GM12878 (cell line): ENCODE data around the gene HORMAD2. TPM values are rescaled to one million over a fixed set of nuclear protein-coding genes. Genes with fewer than 3 reads are reported as not detected.
A peak's percentile ranks its signal among the peaks of the same experiment; 100 is the strongest.

Experiments
- ATAC-seq: fragments of 200-7000 bp; cut with Tn5 transposase; 3 replicates; pipeline ENCODE4 v1.9.1; 2020; ENCODE audit warnings: mild to moderate bottlenecking, moderate library complexity
- BruUV-seq: library from RNA; stranded (reverse); fragments of 400-500 nt; replicated peaks from 2 replicates; lab custom pipeline; 2021; lab: Mats Ljungman, UMichigan
- CTCF ChIA-PET: fragments of 300-600 bp; sonication (Branson Sonifier 250); formaldehyde crosslinking; extraction: SDS; loops from one replicate; lab custom pipeline; 2021; ENCODE audit warnings: inconsistent platforms; lab: Yijun Ruan, JAX
- POLR2A ChIA-PET: fragments of 350-600 bp; formaldehyde crosslinking; extraction: SDS; loops from one replicate; lab custom pipeline; 2021; ENCODE audit warnings: inconsistent platforms; lab: Charles Lee
- RAD21 ChIA-PET: fragments of 300-600 bp; sonication (Branson Sonifier 250); formaldehyde crosslinking; loops from one replicate; lab custom pipeline; 2023; ENCODE audit warnings: antibody characterized with exemption; ENCODE audit not compliant: unreplicated experiment; lab: Charles Lee
- SMC1A ChIA-PET: fragments of 300-600 bp; sonication (Branson Sonifier 250); formaldehyde crosslinking; loops from one replicate; lab custom pipeline; 2023; ENCODE audit not compliant: unreplicated experiment, uncharacterized antibody; lab: Charles Lee
- DNase-seq: peaks from one replicate; pipeline ENCODE4 v3.0.0-alpha.2; 2011; ENCODE audit warnings: low read depth, low spot score
- FAIRE-seq: peaks from 3 replicates; lab custom pipeline; 2011; peaks lifted over from hg19 to GRCh38; lab: Jason Lieb, UNC
- H2AFZ ChIP-seq: 2 replicates; pipeline ENCODE4 v1.6.0; 2011; ENCODE audit warnings: low read depth, low read length, control low read depth; ENCODE audit not compliant: control insufficient read depth
- H3K27ac ChIP-seq: 2 replicates; pipeline ENCODE4 v1.5.1; 2011; ENCODE audit warnings: control low read depth; ENCODE audit not compliant: control insufficient read depth, insufficient read depth
- H3K27me3 ChIP-seq, 2 experiments: replicated peaks in 1 of 2; 2 replicates each; pipeline versions ENCODE4 v1.6.0 to v1.6.1; 2011; ENCODE audit warnings: low read length in 1 of 2; ENCODE audit not compliant: control insufficient read depth in 2 of 2, insufficient read depth in 2 of 2
- H3K36me3 ChIP-seq, 2 experiments: 2 replicates each; pipeline ENCODE4 v1.5.1; 2011; ENCODE audit warnings: low read length in 1 of 2; ENCODE audit not compliant: control insufficient read depth in 2 of 2, insufficient read depth in 2 of 2
- H3K4me1 ChIP-seq: 2 replicates; pipeline ENCODE4 v1.6.1; 2011; ENCODE audit warnings: mild to moderate bottlenecking, low read length, moderate library complexity, mixed read lengths; ENCODE audit not compliant: control insufficient read depth, insufficient read depth
- H3K4me2 ChIP-seq: 2 replicates; pipeline ENCODE4 v1.6.0; 2011; ENCODE audit warnings: control low read depth; ENCODE audit not compliant: control insufficient read depth, insufficient read depth
- H3K4me3 ChIP-seq: fragments of 200-600 bp; sonication (generic); 2 replicates; pipeline ENCODE4 v1.5.1; 2016
- H3K79me2 ChIP-seq: 2 replicates; pipeline ENCODE4 v1.6.0; 2011; ENCODE audit warnings: low read length; ENCODE audit not compliant: control insufficient read depth, insufficient read depth
- H3K9ac ChIP-seq: 2 replicates; pipeline ENCODE4 v1.8.0; 2011; ENCODE audit warnings: low read length, control low read depth, mixed read lengths; ENCODE audit not compliant: control insufficient read depth, insufficient read depth
- H3K9me3 ChIP-seq: replicated peaks from 3 replicates; pipeline ENCODE4 v1.5.1; 2011; ENCODE audit warnings: mild to moderate bottlenecking, low read length; ENCODE audit not compliant: control insufficient read depth, insufficient read depth
- H4K20me1 ChIP-seq: 2 replicates; pipeline ENCODE4 v1.6.0; 2011; ENCODE audit not compliant: control insufficient read depth, insufficient read depth
- YBX1 ChIP-seq: fragments of 450-650 bp; IDR thresholded peaks from 2 replicates; pipeline ENCODE4 v1.6.1; 2016; ENCODE audit warnings: antibody characterized with exemption
- ZNF592 ChIP-seq: fragments of 450-650 bp; IDR thresholded peaks from 2 replicates; pipeline ENCODE4 v1.6.1; 2017; ENCODE audit warnings: mild to moderate bottlenecking, moderate library complexity
- in situ Hi-C: fragments of 300-500 bp; cut with MboI; formaldehyde crosslinking; loops from 9 replicates; pipeline ENCODE4 v1.14.3; 2018; ENCODE audit warnings: mixed read lengths
- intact Hi-C: fragments of 100-400 bp; cut with micrococcal nuclease; formaldehyde crosslinking; loops from one replicate; pipeline ENCODE4 v1.14.2; 2022; ENCODE audit not compliant: unreplicated experiment
- polyA plus RNA-seq, 11 experiments: library from polyadenylated mRNA; depleted of rRNA in 4 of 11; unstranded in 6 of 11; stranded (reverse) in 5 of 11; fragments of >200 nt; fragmentation: Nextera tagmentation in 4 of 11; fragmentation: Illumina TruSeq in 1 of 11; extraction: Ambion mirVana in 4 of 11; extraction: Trizol in 1 of 11; gene quantifications; 1 replicate in 1 of 11; 2 replicates in 10 of 11; pipeline versions ENCODE4 v1.2.1 to v1.2.3, GENCODE V29; 2011 to 2016; ENCODE audit warnings: inconsistent platforms in 2 of 11, missing spikeins in 2 of 11, low read depth in 1 of 11
- total RNA-seq, 4 experiments: library from RNA; depleted of rRNA in 3 of 4; stranded (reverse); fragments of >200 nt in 3 of 4; fragmentation: Illumina TruSeq in 1 of 4; extraction: Trizol in 1 of 4; gene quantifications; 2 replicates each; pipeline versions ENCODE4 v1.2.1 to v1.2.3, GENCODE V29; 2013 to 2021

Gene HORMAD2
- total and polyA plus RNA-seq, 10 of the 15 experiments (the other 5 are each of a cell fraction or from before 2014, with no cell fraction given): 0.07 to 0.13 TPM; not detected in 8

GRCh38 chr22:30219668-30220278, 139.5 kb downstream of the HORMAD2 start:
- no peak overlapping the region for H3K9ac ChIP-seq
- peaks cover 25% of the 10 kb centered on the region for H3K4me1 ChIP-seq
- RAD21 ChIA-PET: no interaction called here

More at GRCh38 chr22:30219668-30220278, 139.5 kb downstream of the HORMAD2 start:
- FAIRE-seq: no peak
- Histone ChIP-seq H2AFZ (no peak overlapping the region), H3K4me2 (no peak overlapping the region), H3K4me3 (no peak overlapping the region), H3K9me3 (no peaks in the 10 kb centered on the region), H3K27ac (no peak overlapping the region), H3K36me3 (no peaks in the 10 kb centered on the region), H4K20me1 (no peaks in the 10 kb centered on the region), H3K27me3 (no peaks in the 10 kb centered on the region), H3K79me2 (no peaks in the 10 kb centered on the region)
- TF ChIP-seq ZNF592: no peak
- peak; percentile 82; the same call in 1 of the 2 replicates for TF ChIP-seq YBX1
- DNase-seq: no peak
- ChIA-PET POLR2A (interaction anchor here (0.6 kb wide), 1 partner anchor 518 kb away, joined by 3 read pairs; no protein-coding TSS in a partner anchor), CTCF (interaction anchor here (0.9 kb wide), 1 partner anchor 36 kb away, joined by 3 read pairs; no protein-coding TSS in a partner anchor), SMC1A (no interaction called here)
- ATAC-seq: no peak
- no TSS peak for BruUV-seq
- intact Hi-C loops: no loop called here
- in situ Hi-C loops: no loop called here
